GM19023 (cell line): ENCODE results near the gene ADCYAP1R1.
A peak's percentile ranks its signal among the peaks of the same experiment; 100 is the strongest.

ENCODE experiments used
- ATAC-seq: cut with Tn5 transposase; IDR thresholded peaks from one replicate; pipeline ENCODE4 v1.9.1; 2021; ENCODE audit warnings: mild to moderate bottlenecking, moderate library complexity; ENCODE audit not compliant: unreplicated experiment

Gene ADCYAP1R1

GRCh38 chr7:31104361-31105255 is 52.5 kb downstream of the ADCYAP1R1 start:
- no peak for ATAC-seq

DNA sequence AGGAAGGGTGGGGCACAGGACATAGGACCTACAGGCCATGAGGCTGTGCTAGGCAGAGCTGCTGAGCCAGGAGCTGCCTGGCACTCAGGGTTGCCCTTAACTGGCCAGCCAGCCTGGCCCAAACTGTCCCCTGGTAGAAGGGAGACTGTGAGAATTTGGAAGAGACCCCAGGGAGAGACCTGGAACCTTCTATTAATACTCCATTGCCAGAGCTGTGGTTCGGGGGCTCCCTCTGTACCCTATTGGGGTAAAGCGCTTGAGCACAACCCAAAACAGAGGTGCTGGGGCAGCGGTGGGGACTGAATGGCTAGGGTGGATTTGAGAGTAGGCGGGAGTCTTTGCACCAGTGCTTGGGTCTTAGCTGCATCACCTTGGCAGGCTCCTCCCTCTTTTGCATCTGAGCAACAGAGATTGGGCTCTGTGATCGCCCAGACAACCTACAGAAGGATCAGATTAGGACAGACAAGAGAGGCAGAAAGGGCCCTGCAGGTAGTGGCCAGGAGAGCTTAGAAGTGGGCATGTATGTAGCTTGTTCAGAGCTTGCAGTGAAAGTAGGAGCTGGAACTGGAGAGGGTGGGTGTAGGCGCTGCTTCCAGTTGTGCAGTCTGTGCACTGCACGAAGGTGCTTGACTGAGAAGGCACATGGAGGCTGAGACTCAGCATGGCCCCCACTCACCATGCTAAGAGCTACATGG is 53.3 kb downstream of the ADCYAP1R1 start:
- ATAC-seq: no peak

DNA sequence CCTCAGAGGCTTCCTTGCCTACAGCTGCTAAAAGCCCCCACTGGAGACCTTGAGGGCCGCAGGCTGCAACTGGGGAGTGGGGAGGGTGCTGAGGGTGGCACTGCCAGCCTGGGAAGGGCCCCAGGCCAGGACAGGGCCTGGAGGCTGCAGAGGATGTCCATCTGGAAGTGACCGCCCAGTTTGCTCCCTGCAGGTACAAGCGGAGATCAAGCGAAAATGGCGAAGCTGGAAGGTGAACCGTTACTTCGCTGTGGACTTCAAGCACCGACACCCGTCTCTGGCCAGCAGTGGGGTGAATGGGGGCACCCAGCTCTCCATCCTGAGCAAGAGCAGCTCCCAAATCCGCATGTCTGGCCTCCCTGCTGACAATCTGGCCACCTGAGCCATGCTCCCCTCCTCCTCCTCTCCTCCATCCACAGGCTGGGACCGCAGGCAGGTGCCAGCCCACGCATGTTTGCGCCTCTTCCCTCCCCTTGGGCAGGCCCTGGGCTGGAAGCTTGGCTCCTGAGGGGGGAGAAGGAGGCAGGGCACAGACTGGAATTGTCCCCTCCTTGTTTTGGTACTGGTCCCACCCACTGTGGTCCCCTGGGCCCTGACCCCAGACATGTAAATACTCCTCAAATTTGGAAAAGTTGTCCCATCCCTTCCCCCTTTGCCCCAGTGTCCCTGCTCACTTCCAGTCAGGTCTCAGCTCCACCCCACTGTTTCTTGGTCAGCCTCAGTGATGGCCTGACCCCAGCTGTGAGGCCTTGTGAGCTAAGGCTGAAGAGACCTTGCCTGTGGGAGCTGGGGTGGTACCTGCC is 54.4 kb downstream of the ADCYAP1R1 start:
- ATAC-seq: no peak

GRCh38 chr7:31107106-31108090 is 55.3 kb downstream of the ADCYAP1R1 start:
- ATAC-seq: no peak

DNA sequence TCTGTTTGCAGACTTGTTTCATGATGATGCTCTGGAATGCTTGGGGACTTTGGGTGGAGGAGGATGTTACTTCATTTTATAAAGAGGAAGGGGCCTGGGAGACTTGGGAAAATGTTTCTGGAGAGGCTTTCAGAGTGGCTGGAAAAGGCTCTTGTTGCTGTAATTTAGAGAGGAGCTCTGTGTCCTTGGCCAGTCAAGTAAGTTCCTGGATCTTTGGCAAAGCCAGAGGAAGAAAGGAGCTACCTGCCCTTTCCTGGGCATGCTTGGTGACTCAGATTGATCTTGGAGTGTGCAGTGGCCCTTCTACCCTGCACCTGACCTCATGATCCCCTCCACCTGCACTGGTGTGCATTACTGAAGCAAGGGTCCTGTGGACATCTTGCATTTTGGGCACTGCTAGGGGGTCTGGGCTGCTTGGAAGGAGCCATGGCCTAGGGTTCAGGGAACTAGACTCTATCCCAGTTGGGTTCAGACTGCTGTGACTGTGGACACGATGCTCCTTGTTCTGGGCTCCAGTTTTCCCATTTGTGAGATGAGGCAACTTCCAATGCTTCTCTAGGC is 56.1 kb downstream of the ADCYAP1R1 start:
- ATAC-seq: no peak

DNA sequence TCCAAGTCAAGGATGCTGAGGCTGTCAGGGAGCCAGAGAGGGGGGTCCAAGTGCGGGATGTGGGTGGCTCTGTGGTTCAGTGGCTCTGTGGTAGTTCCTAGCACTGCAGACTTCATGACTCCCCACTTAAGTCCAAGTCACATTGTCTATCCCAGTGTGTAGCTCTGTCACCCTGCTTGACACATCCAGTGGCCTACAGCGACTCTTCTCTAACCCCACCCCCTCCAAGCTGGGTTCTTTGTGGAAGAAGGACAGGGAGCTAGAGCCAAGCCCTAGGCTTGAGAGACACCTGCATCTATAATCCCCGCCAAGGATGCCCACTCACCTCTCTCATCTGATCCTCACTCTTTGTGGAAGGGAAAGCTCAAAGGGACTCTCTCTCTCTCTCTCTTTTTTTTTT is 57.6 kb downstream of the ADCYAP1R1 start:
- no peak for ATAC-seq

DNA sequence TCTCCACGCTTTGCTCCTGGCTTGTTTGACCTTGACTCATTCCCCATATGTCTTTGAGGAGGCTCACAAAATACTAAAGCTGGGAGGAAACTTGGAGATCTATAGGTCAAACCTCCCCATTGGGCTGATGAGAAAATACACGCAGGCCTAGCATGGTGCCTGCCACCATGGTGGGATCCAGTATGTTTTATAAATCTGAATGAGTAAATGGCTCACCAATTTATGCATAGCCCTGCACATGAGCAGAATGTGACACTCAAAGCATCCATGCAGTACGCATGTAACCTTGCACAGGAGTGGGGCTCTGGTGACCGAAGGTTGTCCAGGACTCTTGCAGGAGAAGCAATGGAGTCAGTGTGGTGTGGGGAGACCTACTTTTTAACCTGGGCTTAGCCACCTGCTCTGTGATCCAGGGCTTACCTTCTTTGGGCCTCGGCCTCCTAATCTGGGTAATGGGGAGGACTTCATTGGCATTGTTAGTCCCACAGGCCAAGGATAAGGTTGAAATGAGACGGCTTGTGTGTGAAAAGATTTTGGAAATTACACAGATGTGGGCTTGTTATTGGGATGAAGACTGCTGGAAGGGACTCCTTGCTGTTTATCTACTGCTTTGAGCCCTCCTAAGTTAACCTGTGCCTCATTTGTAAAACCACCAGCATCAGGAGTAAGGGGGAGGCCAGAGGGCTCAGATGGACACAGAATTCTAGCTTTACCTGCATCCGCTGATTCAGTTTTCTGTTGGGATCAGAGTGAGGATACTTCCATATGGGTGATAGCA is 58.4 kb downstream of the ADCYAP1R1 start:
- ATAC-seq: no peak

DNA sequence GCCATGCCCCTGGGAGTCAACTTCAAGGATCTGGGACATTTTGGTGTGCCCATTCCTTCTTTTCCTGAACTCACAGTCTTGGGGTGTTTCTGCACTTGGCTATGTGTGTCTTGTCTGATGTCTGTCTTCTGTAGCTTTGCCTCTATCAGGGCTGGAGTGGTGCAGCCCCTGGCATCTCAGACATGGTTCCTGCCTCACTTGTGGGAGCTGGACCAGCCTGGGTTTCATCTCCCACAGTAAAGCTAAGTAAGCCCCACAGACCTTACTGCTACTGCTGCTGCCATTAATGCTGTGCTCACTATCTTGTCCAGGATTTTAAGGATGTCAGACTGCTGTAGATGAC is 59.0 kb downstream of the ADCYAP1R1 start:
- no peak for ATAC-seq

- no peak for ATAC-seq
Measured at GRCh38 chr7:31113660-31114059, 61.6 kb downstream of the ADCYAP1R1 start.

DNA sequence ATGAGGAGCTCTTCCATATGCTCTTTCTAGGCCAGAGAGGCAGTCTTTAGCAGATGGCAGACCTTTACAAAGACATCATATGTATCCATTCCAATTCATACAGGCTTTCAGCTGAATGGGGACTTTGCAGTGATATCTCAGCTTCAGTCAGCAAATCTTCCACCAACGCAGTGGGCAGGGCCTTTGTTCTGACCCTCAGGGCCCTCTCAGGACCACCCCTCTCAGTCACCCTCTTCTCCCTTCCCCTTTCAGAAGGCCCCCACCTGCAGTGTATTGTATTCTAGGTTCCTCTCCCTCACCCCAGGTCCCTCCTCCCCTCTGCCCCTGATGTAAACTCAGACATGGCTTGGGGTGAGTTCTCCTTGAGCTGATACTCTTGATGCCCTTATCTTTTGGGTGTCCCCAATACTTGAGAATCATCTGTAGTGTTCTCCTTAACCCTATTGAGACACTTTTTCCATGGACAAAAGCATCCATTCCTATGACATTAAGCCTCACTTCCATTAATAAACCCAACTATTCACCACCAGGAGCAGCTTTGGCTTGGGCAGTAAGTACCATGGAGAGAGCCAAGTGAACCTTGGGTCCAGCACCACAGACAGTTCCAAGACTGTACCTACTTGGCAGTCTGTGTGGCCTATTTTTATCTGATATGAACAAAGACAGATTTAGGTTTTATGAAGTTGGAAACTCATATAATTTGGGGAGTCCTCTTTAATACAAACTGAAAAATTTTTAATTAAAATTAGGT is 62.7 kb downstream of the ADCYAP1R1 start:
- no peak for ATAC-seq

GRCh38 chr7:31116615-31117014 is 64.5 kb downstream of the ADCYAP1R1 start:
- no peak for ATAC-seq

- ATAC-seq: no peak
Measured at GRCh38 chr7:31119249-31119648, 67.1 kb downstream of the ADCYAP1R1 start.

DNA sequence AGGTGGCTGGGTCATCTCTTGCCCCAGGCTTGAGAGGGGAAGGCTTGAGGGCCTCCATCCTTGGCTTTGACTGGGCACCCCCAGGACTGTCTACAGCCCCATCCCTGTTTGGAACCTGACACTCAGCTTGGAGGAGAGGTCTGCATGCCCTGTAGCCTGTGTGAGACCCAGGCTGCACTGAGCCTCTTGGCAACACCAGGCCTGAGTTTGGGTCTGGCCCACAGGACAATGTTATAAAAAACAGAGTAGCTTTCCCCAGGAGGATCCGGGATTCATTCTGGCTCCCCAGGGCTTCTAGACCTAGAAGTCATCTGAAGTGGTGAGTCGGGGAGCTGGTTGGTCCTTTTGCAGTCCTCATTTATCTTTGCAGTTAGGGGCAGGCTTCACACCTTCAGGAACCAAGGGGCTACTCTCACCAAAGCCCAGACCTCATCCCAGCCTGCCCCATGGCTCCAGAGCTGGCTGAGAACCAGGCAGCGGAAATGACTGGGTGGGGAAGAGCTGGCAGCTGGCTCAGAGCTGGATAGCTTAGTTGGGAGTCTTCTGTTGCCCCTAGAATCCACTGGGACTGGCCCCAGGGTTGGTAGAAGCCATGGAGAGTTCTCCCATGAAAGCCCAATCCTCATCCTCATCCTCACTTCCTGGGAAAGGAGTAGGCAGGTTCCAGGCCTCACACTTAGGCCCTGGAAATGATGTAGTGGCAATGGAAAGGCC is 68.8 kb downstream of the ADCYAP1R1 start:
- ATAC-seq: no peak

- ATAC-seq: no peak
Measured at GRCh38 chr7:31121601-31122000, 69.5 kb downstream of the ADCYAP1R1 start.

GRCh38 chr7:31122649-31123058 is 70.5 kb downstream of the ADCYAP1R1 start:
- ATAC-seq: peak; percentile 54

GRCh38 chr7:31123321-31123720 is 71.2 kb downstream of the ADCYAP1R1 start:
- ATAC-seq: no peak

DNA sequence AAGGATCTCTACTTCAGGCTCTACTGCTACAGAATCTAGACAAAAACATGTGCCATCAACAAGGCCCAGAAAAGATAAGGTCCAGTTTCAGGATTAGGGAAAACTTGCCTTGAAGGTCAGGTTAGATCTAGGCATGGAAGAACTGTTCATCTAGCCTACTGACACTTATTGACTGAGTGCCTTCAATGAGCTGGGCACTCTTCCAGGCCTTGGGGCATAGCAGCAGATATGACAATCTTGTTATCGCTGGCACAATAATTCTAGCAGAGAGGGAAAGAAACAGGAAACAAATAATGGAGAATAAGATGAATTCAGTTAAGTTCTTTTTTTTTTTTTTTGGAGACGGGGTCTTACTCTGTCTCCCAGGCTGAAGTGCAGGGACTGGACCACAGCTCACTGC is 71.6 kb downstream of the ADCYAP1R1 start:
- ATAC-seq: no peak

DNA sequence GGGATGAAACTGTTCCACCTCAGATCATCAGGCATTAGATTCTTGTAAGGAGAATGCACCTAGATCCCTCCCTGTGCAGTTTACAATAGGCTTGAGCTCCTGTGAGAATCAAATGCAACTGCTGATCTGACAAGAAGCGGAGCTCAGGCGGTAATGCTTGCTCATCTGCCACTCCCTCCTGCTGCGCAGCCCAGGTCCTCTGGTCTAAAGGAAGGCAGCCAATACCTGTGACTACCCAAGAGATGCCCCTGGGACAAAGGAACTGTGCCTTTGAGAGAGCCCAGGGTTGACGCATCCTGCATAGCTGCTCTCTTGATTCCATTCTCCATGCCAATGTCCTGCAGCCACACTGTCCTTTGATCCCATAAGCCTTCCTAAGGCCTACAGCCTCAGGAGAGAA is 73.1 kb downstream of the ADCYAP1R1 start:
- ATAC-seq: no peak
